Measurements from ENCODE around the gene HOXC10.

DNA sequence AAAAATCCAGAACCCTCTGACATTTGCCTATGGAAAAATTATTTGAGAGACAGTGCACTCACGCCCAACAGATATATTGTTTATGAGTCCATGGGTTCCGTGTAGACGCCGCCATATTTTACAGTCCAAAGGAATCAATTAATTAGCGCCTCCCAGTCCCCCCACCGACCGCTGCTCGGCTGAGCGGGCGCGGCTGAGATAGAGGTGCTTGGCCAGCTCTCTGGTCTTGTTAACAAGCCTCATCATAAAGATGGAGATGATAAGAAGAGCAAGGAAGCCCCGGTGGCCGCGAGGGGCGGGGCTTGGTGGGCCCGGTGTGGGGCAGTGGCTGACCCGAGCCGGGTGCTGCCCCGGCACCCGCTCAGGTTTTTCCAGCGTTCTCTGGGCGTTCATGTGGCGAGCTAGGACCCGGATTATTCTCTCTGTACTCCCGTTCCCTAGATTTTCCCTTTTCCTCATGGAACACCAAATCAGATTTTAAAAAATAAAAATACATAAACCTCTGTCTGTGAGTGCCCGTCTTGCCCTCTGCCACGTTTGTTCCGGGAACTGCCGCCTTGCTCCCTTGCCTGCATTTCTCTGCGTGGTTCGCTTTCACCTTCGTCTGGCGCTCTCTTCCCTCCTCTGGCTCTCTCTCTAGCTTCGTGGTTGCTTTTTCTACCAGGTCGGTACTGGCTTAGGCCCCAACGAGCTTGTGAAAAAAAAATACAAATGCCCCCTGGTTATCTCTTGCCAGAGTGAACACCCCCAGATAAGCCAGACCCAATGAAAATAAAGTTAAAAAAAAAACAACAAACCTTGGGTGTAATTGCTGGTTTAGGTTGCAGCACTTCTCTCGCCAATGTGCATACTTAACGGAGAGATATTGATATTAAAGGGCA lies 21.3 kb upstream of the HOXC10 start:
- TF ChIP-seq REST (IDR thresholded peaks at IDR 0.05; ENCODE audit: insufficient read depth in 1 of 2, low read depth in 2 of 2, low read length in 1 of 2) = no peak
- TF ChIP-seq, protein P1, sequence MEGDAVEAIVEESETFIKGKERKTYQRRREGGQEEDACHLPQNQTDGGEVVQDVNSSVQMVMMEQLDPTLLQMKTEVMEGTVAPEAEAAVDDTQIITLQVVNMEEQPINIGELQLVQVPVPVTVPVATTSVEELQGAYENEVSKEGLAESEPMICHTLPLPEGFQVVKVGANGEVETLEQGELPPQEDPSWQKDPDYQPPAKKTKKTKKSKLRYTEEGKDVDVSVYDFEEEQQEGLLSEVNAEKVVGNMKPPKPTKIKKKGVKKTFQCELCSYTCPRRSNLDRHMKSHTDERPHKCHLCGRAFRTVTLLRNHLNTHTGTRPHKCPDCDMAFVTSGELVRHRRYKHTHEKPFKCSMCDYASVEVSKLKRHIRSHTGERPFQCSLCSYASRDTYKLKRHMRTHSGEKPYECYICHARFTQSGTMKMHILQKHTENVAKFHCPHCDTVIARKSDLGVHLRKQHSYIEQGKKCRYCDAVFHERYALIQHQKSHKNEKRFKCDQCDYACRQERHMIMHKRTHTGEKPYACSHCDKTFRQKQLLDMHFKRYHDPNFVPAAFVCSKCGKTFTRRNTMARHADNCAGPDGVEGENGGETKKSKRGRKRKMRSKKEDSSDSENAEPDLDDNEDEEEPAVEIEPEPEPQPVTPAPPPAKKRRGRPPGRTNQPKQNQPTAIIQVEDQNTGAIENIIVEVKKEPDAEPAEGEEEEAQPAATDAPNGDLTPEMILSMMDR (IDR thresholded peaks at IDR 0.05) = no peak

Measured in Panc1 (cell line).